Esophagus squamous epithelium (tissue), 5 donors: ENCODE data around the gene MUC20. TPM values are rescaled to one million over a fixed set of nuclear protein-coding genes. Genes with fewer than 3 reads are reported as not detected.
"Not testable (repeated sequence)": the region's sequence is repeated elsewhere in the genome, so short reads cannot be mapped to it uniquely, and the experiment has no call there.

Experiments used
- DNase-seq: peaks from one replicate; lab custom pipeline; 2025; lab: John Stamatoyannopoulos, UW
- H3K27ac ChIP-seq, 4 donors: fragments of 200-600 bp; sonication (generic); one replicate each; pipeline ENCODE4 v1.5.1; 2016 to 2019; ENCODE audit warnings: mild to moderate bottlenecking in 1 of 4
- H3K27me3 ChIP-seq, 4 donors: fragments of 200-600 bp; sonication (generic); 1 replicate in 3 of 4; 2 replicates in 1 of 4; pipeline versions ENCODE4 v1.5.1 to v1.6.0; 2017 to 2021; ENCODE audit warnings: antibody characterized with exemption in 1 of 4
- H3K36me3 ChIP-seq, 3 donors: fragments of 200-600 bp; sonication (generic); one replicate each; pipeline ENCODE4 v1.5.1; 2016 to 2019
- H3K4me1 ChIP-seq, 3 donors: fragments of 200-600 bp; sonication (generic); one replicate each; pipeline ENCODE4 v1.5.1; 2017 to 2019
- H3K4me3 ChIP-seq, 4 donors: fragments of 200-600 bp; sonication (generic); 1 replicate in 3 of 4; 2 replicates in 1 of 4; pipeline ENCODE4 v1.5.1; 2016 to 2019; ENCODE audit warnings: mild to moderate bottlenecking in 2 of 4, moderate library complexity in 1 of 4
- H3K9me3 ChIP-seq, 3 donors: fragments of 200-600 bp; sonication (generic); one replicate each; pipeline ENCODE4 v1.5.1; 2016 to 2019
- POLR2A ChIP-seq, 4 donors: fragments of 450-650 bp; IDR thresholded peaks; one replicate each; pipeline ENCODE4 v1.6.1; 2017; ENCODE audit warnings: antibody characterized with exemption in 4 of 4, mild to moderate bottlenecking in 4 of 4, moderate library complexity in 3 of 4
- WGBS, 2 donors: methylation state at CpG; one replicate each; pipeline ENCODE4 v1.1.5; 2018; 5-methylcytosine and 5-hydroxymethylcytosine counted together
- intact Hi-C: fragments of 100-400 bp; cut with DNase I; formaldehyde crosslinking; loops from one replicate; pipeline ENCODE4 v1.15.0; 2022
- total RNA-seq, 4 donors: library from RNA; depleted of rRNA; stranded (reverse); fragments of >200 nt; gene quantifications; one replicate each; pipeline ENCODE4 v1.1.0, GENCODE V29; 2016
- TF ChIP-seq, protein P1 (sequence below), 6 experiments: fragments of 450-650 bp in 4 of 6; fragments of 200-600 bp in 2 of 6; sonication (generic) in 2 of 6; IDR thresholded peaks; one replicate each; pipeline ENCODE4 v1.5.1; 2016 to 2019; ENCODE audit warnings: antibody characterized with exemption in 6 of 6, mild to moderate bottlenecking in 4 of 6, moderate library complexity in 4 of 6
- donor health status: DM: yes; HTN: yes; CAD: no.

Gene MUC20
- total RNA-seq, 4 donors from 2014 or later: 14.1 to 64.1 (median 25.7) TPM

- WGBS, 2 donors: 72 to 100% methylated on average over 1 to 9 of the region's 9 CpGs
- TF ChIP-seq, protein P1, sequence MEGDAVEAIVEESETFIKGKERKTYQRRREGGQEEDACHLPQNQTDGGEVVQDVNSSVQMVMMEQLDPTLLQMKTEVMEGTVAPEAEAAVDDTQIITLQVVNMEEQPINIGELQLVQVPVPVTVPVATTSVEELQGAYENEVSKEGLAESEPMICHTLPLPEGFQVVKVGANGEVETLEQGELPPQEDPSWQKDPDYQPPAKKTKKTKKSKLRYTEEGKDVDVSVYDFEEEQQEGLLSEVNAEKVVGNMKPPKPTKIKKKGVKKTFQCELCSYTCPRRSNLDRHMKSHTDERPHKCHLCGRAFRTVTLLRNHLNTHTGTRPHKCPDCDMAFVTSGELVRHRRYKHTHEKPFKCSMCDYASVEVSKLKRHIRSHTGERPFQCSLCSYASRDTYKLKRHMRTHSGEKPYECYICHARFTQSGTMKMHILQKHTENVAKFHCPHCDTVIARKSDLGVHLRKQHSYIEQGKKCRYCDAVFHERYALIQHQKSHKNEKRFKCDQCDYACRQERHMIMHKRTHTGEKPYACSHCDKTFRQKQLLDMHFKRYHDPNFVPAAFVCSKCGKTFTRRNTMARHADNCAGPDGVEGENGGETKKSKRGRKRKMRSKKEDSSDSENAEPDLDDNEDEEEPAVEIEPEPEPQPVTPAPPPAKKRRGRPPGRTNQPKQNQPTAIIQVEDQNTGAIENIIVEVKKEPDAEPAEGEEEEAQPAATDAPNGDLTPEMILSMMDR (IDR thresholded peaks at IDR 0.05): no peak
- no peak for TF ChIP-seq POLR2A (IDR thresholded peaks at IDR 0.05)
- intact Hi-C loops: no loop called here
Observed at GRCh38 chr3:195705081-195705991, 15.4 kb upstream of the MUC20 start.

GRCh38 chr3:195708061-195708460 lies 12.7 kb upstream of the MUC20 start:
- Histone ChIP-seq H3K4me3 (no peak overlapping the region), H3K36me3 (peaks cover 0 to 34% (median 8%) of the 10 kb centered on the region in 3 donors), H3K27ac (no peak overlapping the region), H3K27me3 (no peaks in the 10 kb centered on the region), H3K4me1 (no peaks in the 10 kb centered on the region), H3K9me3 (no peaks in the 10 kb centered on the region)
- no peak for DNase-seq
- intact Hi-C loops: no loop called here
- 93 to 94% methylated on average over 2 of the region's 6 CpGs for WGBS, 2 donors
- TF ChIP-seq POLR2A (IDR thresholded peaks at IDR 0.05): no peak
- TF ChIP-seq, protein P1 (IDR thresholded peaks at IDR 0.05): no peak

More at GRCh38 chr3:195705081-195705991, 15.4 kb upstream of the MUC20 start:
- H3K27ac ChIP-seq: no peak overlapping the region
- no peaks in the 10 kb centered on the region for H3K27me3 ChIP-seq
- H3K4me3 ChIP-seq: no peak overlapping the region
- no peaks in the 10 kb centered on the region for H3K9me3 ChIP-seq
- no peak for DNase-seq
- peaks cover 0 to 21% (median 0%) of the 10 kb centered on the region in 3 donors for H3K36me3 ChIP-seq
- H3K4me1 ChIP-seq: no peaks in the 10 kb centered on the region

DNA sequence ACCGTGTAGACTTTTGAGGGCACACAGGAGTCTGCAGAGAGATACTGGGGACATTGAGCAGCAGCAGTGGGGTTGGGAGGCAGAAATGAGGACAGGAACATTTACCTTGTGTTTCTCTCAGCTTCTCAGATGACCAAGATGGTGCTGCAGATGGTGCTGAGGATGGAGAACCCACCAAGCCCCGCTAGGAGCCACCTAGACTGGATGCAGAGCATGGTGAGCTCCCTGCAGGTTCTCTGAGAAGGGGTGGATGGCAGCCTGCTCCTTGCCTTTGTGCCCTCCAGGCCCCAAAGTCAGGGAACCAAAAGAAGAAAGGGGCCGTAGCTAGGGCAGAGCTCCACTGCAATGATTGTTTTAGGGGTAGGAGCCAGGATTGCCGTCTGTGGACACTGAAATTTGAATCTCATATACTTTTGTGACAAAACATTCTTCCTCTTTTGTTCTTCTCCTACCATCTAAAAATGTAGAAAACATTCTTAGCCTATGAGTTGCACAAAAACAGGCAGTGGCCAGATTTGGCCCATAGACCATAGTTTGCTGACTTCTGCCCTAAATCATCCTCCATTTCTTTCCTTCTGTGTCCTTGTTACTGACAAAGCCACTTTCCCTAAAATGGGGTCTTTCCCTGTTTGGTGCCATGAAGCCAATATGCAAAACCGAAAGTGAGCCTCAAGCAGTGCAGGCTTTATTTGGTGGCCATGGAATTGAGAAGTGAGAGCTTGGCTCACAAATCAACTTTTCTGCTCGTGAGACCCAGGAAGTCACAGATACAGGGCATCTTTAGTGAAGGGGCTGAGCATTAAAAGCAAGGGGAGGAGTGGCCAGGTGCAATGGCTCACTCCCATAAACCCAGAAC lies 11.9 kb upstream of the MUC20 start:
- H3K36me3 ChIP-seq: peaks cover 0 to 34% (median 8%) of the 10 kb centered on the region in 3 donors
- no peaks in the 10 kb centered on the region for H3K9me3 ChIP-seq
- no peak overlapping the region for H3K27ac ChIP-seq
- H3K27me3 ChIP-seq: no peaks in the 10 kb centered on the region
- TF ChIP-seq, protein P1 (IDR thresholded peaks at IDR 0.05): no peak
- TF ChIP-seq POLR2A (IDR thresholded peaks at IDR 0.05): no peak
- no peak overlapping the region for H3K4me3 ChIP-seq
- no peaks in the 10 kb centered on the region for H3K4me1 ChIP-seq
- intact Hi-C loops: no loop called here
- no peak for DNase-seq
- 87 to 92% methylated on average over 6 of the region's 6 CpGs for WGBS, 2 donors

DNA sequence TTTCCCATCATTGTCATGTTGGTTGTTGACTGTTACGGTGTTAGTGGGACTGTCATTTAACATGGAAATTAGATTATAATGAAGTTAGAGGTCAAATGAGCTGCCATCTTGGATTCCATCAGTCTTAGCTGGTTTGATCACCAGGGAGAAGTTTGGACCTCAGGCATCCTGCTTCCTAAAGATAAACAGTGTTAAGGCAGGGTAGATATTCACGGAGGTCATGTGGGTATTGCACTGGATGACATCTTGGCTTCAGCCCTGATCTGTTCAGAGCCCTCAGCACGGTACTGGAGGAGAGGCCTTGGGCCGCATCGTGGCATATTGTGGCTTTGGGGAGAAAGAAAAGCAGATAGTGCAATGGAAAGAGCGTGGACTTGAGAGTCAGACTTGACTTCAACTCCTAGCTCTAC lies 11.1 kb upstream of the MUC20 start:
- TF ChIP-seq, protein P1 (IDR thresholded peaks at IDR 0.05): no peak
- no peak for TF ChIP-seq POLR2A (IDR thresholded peaks at IDR 0.05)

DNA sequence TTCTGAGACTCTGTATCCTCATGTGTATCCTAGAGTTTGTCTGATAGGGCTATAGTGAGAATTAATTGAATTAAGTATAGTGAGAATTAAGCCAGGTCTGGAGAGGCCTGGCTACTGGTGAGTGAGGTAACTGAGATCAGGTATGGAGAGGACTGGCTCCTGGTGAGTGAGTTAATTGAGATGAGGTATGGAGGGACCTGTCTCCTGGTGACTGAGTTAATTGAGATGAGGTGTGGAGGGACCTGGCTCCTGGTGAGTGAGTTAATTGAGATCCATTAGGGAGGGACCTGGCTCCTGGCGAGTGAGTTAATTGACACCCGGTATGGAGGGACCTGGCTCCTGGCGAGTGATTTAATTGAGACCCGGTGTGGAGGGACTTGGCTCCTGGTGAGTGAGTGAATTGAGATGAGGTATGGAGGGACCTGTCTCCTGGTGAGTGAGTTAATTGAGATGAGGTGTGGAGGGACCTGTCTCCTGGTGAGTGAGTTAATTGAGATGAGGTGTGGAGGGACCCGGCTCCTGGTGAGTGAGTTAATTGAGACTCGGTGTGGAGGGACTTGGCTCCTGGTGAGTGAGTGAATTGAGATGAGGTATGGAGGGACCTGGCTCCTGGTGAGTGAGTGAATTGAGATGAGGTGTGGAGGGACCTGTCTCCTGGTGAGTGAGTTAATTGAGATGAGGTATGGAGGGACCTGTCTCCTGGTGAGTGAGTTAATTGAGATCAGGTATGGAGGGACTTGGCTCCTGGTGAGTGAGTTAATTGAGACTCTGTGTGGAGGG lies 10.5 kb upstream of the MUC20 start:
- intact Hi-C loops, H3K4me1 ChIP-seq: not testable (repeated sequence)
- peaks cover 0 to 44% (median 8%) of the 10 kb centered on the region in 3 donors for H3K36me3 ChIP-seq

More for the DNA sequence above, 11.1 kb upstream of the MUC20 start:
- DNase-seq: no peak
- H3K36me3 ChIP-seq: peaks cover 0 to 38% (median 8%) of the 10 kb centered on the region in 3 donors
- no peaks in the 10 kb centered on the region for H3K9me3 ChIP-seq
- H3K4me3 ChIP-seq: no peak overlapping the region
- no peak overlapping the region for H3K27ac ChIP-seq
- H3K27me3 ChIP-seq: no peaks in the 10 kb centered on the region
- WGBS, 2 donors: 95 to 96% methylated on average over 6 of the region's 6 CpGs
- H3K4me1 ChIP-seq: no peaks in the 10 kb centered on the region
- intact Hi-C loops: no loop called here

GRCh38 chr3:195711091-195711812 lies 9.5 kb upstream of the MUC20 start:
- H3K4me1 ChIP-seq, intact Hi-C loops, H3K27me3 ChIP-seq, DNase-seq, H3K4me3 ChIP-seq, H3K9me3 ChIP-seq, H3K27ac ChIP-seq: not testable (repeated sequence)
- 67 to 100% methylated on average over 1 to 2 of the region's 2 CpGs for WGBS, 2 donors
- H3K36me3 ChIP-seq: peaks cover 0 to 50% (median 8%) of the 10 kb centered on the region in 3 donors

More for the DNA sequence above, 10.5 kb upstream of the MUC20 start:
- H3K27ac ChIP-seq, DNase-seq, H3K9me3 ChIP-seq, H3K27me3 ChIP-seq, H3K4me3 ChIP-seq: not testable (repeated sequence)
- WGBS, 2 donors: 61 to 74% methylated on average over 3 to 6 of the region's 6 CpGs
